Stimulated activated CD8-positive, alpha-beta memory T cell treated with anti-CD3 and anti-CD28 coated beads, Interleukin-2, amount 100 ng/mL, for 1 hour (primary cell): Measurements from ENCODE around the gene TMEM138.
"Not testable (repeated sequence)": the region's sequence is repeated elsewhere in the genome, so short reads cannot be mapped to it uniquely, and the experiment has no call there.

Source experiments
- DNase-seq, 2 donors: peaks; one replicate each; pipeline ENCODE4 v3.0.0-alpha.2; 2020; ENCODE audit warnings: low read depth in 2 of 2

The TMEM138 gene

DNA sequence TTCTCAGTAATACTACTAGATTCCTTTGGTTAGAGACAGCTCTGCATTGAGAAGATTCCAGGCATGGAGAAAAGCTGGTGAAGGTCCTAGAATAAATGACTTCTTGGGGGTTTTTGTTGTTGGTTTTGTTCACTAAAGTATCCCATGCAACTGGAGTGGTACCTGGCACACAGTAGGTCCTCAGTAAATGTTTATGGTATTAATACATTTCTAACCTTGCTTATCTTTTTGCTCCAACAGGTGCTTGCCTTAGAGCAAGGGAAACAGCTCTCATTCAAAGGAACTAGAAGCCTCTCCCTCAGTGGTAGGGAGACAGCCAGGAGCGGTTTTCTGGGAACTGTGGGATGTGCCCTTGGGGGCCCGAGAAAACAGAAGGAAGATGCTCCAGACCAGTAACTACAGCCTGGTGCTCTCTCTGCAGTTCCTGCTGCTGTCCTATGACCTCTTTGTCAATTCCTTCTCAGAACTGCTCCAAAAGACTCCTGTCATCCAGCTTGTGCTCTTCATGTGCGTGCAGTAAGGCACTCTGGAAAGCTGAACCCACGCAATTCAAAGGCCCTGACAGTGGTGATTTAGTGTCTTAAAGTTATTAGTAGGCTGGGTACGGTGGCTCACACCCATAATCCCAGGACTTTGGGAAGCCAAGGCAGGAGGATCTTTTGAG lies 2.0 kb downstream of the TMEM138 start:
- DNase-seq: no peak

DNA sequence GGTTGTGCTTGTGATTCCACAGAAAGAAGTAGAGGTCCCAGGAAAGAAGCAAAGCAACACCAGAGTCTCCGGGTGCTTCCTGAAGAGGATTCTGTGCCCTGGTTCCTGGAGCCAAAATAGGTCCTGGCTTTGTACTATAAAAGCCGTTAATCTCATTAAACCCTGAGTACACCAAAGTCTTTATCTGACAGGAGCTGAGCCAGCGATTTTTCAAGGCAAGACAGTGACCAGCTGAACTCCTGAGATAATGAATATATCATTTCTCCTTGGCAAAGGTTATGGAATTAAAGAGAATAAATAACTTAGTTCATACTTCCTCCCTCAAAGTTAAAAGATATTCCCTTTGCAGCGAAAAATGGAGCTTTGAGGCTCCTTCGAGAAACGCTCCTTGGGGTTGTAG lies 5.2 kb downstream of the TMEM138 start:
- no peak for DNase-seq

DNA sequence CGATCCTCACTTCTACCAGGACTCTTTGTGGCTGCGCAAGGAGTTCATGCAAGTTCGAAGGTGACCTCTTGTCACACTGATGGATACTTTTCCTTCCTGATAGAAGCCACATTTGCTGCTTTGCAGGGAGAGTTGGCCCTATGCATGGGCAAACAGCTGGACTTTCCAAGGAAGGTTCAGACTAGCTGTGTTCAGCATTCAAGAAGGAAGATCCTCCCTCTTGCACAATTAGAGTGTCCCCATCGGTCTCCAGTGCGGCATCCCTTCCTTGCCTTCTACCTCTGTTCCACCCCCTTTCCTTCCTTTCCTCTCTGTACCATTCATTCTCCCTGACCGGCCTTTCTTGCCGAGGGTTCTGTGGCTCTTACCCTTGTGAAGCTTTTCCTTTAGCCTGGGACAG lies 6.5 kb downstream of the TMEM138 start:
- no peak for DNase-seq

GRCh38 chr11:61369372-61370348 lies 7.5 kb downstream of the TMEM138 start:
- no peak for DNase-seq

DNA sequence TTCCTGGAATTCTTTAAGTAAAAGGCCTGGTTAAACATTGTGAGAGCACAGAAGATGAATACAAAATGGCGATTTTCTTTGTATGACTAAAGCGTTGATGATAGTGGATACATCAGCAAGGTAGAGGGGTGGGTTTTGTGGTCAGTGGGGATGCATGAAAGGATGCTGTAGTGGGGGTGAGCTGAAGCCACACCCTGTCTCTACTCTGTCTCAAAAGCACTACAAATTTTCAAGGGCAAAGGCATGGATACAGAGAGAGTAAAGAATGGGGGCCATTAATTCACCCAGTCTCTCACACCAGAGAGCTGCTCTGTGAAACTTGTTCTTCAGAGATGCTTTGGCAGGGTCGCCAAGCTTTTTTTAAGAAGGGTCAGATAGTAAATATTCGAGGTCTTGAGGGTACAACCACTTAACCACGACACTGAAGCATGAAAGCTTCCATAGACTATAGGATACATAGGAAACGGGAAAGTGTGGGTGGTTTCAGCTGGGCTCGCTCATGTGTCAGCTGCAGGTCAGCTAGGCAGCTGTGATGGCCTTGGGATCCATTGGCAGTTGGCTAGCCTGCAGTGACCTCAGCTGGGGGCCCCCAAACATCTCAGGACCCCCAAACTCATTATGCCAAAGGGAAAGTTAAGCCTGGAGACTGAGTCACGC lies 8.3 kb downstream of the TMEM138 start:
- no peak for DNase-seq

DNA sequence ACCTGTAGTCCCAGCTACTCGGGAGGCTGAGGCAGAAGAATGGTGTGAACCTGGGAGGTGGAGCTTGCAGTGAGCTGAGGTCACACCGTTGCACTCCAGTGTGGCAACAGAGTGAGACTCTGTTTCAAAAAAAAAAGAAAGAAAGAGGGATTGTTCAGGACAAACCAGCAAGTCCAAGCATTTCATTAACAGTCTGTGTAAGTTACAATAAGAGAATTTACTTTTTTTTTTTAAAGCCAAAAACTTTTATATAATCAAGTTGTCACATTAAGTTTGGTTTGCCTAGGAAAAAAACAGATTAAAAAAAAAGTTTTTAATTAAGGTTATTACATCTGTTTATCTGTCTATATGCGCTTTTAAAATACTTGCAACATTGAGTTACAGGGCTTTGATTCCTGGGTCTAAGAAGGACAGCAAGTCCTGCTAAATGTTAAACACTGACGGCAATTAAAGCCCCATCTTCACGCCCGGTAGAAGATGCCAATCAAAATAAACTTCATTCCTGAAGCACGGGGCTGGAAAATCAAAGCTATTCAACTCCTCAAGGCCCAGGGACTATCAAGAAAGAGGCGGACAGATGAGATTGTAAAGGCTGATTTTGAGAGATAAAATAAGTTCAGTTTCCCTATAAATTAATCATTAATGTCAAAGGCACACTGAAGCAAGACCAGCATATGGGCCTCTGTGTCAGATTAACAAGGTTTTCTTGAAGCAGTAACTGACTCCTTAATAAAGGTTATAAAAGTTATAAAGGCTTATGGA lies 10.7 kb downstream of the TMEM138 start:
- DNase-seq: no peak

- no peak for DNase-seq
Measured at GRCh38 chr11:61375761-61376108, 13.6 kb downstream of the TMEM138 start.

DNA sequence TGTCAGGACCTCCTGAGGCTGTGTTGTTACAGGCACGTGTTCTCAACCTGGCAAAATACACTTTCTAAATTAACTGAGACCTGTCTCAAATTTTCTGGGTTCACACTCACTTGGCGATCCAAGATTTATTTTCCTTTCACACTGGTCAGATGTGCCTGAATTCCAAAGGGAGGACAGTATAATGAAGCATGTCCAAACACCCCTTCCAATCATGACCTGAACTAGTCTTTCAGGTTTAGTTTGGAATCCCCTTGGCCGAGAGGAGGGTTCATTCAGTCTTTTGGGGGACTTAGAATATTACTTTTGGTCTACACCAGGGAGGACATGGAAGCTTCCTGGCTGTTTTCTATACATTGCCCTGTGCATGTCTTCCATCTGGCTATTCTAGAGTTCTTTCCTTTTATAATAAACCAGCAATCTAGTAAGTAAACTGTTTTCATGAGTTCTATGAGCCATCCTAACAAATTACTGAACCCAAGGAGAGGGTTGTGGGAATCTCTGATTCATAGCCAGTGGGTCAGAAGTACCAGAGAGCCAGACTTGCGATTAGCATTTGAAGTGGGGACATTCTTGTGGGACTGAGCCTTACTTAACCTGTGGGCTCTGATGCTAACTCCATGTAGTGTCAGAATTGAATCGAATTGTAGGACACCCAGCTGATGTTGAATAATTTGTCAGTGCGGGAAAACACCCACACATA lies 15.4 kb downstream of the TMEM138 start:
- DNase-seq: no peak

GRCh38 chr11:61378713-61379313 lies 16.6 kb downstream of the TMEM138 start:
- DNase-seq: no peak

DNA sequence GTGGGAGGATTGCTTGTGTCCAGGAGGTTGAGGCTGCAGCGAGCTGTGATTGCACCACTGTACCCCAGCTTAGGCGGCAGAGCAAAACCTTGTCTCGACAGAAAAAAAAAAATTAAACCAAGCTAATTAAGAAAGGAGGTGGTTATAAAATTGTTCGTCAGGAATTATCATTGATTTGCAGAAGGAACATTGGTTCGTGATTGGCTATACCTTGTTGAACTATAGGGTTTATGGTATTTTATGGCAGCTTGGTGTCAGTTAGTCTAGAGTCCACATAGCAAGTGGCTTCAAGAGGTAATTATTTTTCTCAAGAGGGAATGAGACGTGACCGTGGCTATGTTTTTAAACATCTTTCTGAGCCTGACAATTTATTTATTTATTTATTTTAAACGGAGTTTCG lies 18.7 kb downstream of the TMEM138 start:
- no peak for DNase-seq

DNA sequence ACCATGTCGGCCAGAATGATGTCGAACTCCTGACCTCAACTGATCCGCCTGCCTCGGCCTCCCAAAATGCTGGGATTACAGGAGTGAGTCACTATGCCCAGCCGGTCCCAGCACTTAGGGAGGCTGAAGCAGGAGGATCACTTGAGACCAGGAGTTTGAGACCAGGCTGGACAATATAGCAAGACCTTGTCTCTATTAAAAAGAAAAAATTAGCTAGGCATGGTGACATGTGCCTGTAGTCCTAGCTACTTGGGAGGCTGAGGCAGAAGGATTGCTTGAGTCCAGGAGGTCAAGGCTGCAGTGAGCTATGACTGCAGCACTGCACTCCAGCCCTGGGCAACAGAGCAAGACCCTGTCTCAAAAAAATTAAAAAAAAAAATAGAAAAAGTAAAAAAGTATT lies 21.7 kb downstream of the TMEM138 start:
- DNase-seq: not testable (repeated sequence)

- no peak for DNase-seq
Measured at GRCh38 chr11:61384271-61385242, 22.4 kb downstream of the TMEM138 start.

GRCh38 chr11:61390161-61390560 lies 28.0 kb downstream of the TMEM138 start:
- DNase-seq: no peak

DNA sequence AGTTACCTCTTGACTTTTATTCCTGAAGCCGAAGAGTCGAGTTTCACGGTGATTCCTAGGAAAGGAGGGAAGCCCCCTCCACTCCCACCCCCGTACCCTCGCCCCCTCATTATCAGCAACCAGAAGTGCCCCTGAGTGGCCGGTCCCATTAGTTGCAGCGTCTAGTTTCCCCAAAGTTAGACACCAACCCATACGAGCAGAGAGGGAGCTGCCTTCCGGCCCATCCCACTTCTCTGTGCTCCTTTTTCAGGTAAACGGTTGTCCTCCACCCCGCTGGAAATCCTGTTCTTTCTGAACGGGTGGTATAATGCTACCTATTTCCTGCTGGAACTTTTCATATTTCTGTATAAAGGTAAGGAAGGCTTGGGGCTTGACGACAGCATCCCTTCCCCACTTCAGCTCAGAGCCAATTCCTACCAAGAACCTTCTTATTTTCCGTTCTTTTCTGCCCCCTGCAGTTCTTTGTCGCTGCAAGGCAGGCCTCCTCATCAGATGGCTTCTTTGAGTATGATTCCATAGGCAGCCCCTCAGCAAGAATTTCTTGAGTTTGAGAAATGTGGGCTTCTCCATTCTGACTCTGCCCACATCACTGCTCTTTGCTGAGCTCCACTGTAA lies 30.9 kb downstream of the TMEM138 start:
- no peak for DNase-seq

GRCh38 chr11:61401173-61401572 lies 39.0 kb downstream of the TMEM138 start:
- DNase-seq: no peak

DNA sequence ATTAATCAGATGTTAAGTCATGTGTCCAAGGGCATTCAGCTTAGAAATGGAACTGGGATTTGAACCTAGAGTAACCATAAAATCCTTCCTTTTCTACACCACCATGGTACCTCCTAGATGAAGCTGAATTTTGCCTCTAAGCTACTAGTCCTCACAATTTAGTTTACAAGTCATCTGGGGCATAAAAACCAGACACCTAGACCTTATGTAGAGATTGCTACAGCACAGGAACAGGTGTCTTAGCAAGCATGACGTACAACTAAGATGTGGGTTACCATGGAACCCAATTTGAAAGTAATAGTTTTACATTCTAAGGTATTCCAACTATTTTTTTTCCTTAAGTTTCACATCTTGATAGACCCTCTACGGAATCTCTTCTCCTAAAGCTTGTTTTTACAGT lies 39.4 kb downstream of the TMEM138 start:
- DNase-seq: no peak

DNA sequence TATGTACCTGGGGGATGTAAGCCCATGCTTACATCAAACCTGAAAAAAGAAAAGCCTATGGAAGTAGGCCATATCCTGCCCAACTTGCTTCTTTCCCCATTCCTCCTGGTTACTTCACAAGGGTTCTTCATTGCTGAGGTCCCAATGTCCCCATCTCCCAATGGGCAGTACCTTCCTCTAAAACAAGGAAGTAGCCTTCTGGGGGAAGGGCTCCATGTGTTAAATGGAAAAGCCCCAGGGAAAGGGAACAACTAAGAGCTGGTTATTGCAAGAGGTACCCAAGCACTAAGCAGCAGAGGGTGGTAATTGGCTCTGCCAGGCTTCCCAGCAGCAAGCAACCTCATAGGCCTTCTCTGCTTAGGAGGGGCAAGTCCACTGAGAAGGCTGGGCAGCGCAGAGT lies 41.5 kb downstream of the TMEM138 start:
- DNase-seq: no peak

- no peak for DNase-seq
Measured at GRCh38 chr11:61404103-61404502, 41.9 kb downstream of the TMEM138 start.

DNA sequence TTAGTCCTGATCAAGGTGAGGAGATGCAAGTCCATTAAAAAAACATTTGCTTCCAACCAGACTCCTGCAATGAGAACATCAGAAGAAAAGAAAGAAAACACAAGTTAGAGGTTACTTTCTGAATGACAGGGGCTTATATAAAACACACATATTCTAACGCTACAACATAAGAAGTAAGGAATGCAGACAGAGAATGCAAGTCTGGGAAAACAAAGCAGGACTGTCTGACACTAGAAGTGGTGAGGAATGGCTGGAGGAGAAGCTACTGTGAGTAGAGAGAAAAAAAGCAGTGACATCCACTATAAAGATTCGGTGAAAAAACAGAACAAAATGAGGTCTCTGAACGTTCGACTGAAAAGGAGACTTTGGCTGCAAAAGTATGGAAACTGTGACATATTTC lies 42.5 kb downstream of the TMEM138 start:
- DNase-seq: no peak
